ENCODE measurements around the gene IL1RL2.

- TF ChIP-seq CTCF (IDR thresholded peaks at IDR 0.05; ENCODE audit: low read length): no peak
- TF ChIP-seq EZH2 (optimal IDR thresholded peaks at IDR 0.05; ENCODE audit: low read depth, low read length): no peak
Measured at GRCh38 chr2:102261467-102262135, 74.8 kb downstream of the IL1RL2 start.
